HG03460 (cell line): Measurements from ENCODE around the gene ECM2.
"Not testable (repeated sequence)": the region's sequence is repeated elsewhere in the genome, so short reads cannot be mapped to it uniquely, and the experiment has no call there.

Experiments used
- ATAC-seq: cut with Tn5 transposase; IDR thresholded peaks from one replicate; pipeline ENCODE4 v1.9.1; 2021; ENCODE audit not compliant: unreplicated experiment

ECM2 gene

DNA sequence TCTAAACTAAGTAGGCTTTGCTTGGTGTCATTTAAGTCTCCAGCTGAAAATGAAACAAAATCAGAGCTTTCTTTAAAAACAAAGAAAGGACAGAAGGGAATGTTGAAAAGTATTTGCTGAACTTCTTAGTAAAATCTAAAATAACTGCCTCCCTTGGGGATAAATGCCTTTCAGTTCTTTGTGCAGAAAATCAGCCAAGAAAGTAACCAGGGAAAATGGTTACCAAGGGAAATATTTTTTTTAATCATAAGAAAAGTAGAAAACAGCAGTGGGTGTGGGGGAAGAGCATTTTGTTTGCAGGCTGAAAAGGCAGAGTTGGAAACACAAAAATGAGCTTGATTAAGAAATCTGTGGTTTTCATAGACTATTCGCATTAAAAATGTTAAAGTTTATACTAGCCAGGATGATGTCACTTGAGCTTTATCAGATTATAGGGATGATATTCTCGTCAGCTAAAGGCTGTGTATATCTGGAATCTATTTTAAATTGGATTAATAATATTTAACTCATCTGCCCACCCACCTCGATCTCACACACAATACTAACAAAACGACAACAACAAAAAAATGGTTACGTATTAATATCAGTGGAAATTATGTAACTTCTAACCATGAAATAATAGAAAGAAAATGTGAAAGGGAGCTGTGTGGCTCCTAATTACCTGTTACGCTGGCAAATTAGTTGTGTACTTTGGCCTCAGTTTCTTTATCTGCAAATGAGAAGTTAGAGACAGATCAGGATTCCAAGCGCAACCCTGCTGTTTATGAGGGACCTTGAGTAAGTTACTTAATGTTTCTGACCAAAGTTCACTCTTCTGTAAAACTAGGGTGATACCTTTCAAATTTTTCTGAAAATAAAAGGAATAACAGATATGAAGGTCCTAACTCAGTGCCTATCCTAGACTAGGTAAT, at the start of gene ECM2:
Gene ECM2 (minus strand): TSS at position 51 of the 911 bp plus-strand sequence. CDS start 13,124 bp downstream, outside the sequence.
- no peak for ATAC-seq

DNA sequence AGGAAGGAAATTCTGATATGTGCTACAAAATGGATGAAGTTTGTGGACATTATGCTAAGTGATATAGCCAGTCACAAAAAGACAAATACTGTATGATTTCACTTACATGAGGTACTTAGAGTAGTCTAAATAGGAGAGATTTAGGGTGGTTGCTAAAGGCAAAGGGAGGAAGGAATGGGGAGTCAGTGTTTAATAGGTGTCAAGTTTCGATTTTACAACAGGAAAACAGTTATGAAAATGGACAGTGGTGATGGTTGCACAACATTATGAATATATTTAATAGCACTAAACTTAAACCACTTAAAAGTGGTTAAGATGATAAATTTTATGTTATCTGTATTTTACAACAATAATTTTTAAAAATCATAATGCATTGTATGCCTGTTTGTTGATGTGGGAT, 40.4 kb upstream of the ECM2 start:
- ATAC-seq = no peak

GRCh38 chr9:92573612-92574011, 37.8 kb upstream of the ECM2 start:
- not testable (repeated sequence) for ATAC-seq

DNA sequence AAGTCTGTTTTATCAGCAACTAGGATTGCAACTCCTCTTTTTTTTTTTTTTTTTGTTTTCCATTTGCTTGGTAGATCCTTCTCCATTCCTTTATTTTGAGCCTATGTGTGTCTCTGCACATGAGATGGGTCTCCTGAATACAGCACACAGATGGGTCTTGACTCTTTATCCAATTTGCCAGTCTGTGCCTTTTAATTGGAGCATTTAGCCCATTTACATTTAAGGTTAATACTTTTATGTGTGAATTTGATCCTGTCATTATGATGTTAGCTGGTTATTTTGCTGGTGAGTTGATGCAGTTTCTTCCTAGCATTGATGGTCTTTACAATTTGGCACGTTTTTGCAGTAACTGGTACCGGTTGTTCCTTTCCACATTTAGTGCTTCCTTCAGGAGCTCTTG, 36.1 kb upstream of the ECM2 start:
- not testable (repeated sequence) for ATAC-seq

GRCh38 chr9:92564982-92565381, 29.2 kb upstream of the ECM2 start:
- no peak for ATAC-seq

DNA sequence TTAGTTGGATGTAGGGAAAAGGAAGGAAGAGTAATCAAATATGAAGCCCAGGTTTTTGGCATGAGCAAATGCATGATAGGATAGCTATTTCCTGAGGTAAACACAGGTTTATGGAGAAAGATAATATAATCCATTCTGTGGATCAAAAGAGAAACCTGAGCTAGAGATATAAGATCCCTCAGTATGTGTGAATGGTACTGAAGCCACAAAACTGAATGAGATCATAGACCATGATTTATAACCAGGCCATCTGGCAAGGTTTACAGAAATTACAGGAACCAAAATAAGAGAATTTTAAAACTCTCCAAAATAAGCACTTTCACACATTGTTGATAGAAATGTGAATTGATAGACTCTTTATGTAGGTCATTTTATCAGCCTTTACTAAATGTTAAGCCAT, 28.7 kb upstream of the ECM2 start:
- ATAC-seq = no peak

DNA sequence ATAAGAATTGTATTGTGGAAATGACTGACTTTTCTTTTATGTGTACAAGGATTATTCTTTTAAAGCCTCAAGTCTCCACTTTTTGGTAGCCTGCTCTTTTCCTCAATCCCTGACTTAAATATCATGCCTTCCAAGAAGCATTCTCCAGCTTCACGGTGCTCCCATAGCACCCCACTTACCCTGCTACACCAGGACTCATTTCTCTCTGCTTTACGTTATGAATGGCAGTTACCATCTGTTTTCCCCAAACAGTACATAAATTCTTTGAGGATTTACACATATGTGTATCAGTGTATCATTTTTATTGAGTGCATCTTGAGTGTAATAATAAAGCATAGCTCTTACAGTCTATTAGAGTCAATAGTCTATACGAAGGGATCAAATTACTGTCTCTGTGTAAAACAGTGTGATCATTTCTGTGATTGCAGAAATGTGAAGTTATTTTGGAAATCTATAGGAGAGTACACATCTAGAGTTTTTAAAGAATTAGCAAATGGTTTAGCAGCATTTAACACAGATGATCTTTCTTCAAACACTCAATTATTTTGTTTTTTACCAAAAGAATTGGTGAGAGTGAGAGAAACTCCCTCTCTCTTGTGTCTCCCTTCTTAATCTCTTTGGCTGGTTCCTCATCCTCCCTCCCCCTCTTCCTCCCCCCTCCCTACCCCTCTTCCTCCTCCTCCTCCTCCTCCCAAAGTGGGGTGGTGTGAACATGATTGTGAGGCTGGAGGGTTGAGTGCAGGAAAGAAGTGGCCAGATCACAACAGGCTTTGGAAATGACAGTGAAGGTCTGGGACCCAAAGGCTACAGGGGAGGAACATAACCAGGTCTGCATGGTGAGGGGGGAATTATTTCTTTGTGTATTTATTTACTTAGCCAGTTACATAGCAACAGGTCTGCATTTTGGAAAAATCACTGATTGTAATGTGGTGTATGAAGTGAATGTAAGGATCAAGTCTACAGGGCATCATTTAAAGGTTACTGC, 27.6 kb upstream of the ECM2 start:
- no peak for ATAC-seq

DNA sequence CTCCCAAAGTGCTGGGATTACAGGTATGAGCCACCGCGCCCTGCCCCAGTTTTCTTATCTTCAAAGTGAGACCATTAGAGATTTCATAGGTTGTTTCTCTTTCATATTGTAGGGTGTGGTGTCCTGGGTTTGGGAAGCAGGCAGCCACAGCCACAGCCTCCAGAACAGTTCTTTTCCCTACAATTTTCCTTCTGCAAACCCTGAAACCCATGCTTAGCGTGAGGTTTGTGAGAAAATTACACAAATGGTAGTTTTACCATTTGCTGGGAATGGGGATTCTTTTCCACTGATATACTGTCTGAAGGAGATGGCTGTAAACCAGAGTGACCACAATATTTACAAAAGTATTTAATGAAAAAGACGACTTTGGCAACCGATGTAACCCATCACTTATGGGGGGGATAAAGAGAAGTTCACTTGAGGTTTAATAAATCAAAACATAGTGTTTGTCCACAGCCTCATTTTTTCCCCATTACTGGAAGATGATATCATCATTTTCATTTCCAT, 26.7 kb upstream of the ECM2 start:
- no peak for ATAC-seq

DNA sequence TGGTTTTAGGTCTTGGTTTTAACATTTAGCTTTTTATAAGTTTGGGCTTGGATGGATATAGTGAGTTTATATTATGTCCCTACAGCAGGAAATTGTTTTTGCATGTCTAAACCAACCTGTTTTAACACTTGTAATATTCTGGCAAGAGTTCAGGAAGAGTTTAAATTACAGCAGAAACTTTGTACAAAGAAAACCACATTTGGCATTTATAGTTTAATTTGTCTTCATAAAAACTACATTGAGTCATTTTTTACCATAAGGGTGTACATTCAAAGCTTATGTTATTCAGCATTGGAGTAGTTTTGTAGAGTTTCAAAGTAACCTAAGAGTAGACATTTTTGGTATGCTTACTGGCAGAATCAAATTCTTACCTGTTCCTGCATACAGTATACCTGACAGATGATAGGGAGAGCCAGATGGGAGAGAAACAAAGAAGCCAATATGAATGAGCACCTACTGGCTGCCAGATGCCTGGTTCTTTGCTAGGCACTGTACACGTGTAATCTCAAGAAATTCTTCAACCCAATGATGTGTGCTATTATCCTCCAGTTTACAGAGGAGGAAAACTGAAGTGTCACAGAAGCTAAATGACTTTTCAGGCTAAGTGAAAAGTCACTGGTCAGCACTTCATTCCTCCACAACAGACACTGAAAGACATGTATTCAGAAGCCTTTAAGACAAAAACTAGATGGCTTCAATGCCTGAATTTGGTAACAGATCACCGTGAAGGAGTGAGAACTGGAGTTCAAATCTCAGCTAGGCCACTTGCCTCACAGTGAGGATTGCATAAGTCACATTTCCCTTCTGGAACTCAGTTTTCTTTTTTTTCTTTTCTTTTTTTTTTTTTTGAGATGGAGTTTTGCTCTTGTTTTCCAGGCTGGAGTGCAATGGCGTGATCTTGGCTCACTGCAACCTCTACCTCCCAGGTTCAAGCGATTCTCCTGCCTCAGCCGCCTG, 25.9 kb upstream of the ECM2 start:
- ATAC-seq = no peak

DNA sequence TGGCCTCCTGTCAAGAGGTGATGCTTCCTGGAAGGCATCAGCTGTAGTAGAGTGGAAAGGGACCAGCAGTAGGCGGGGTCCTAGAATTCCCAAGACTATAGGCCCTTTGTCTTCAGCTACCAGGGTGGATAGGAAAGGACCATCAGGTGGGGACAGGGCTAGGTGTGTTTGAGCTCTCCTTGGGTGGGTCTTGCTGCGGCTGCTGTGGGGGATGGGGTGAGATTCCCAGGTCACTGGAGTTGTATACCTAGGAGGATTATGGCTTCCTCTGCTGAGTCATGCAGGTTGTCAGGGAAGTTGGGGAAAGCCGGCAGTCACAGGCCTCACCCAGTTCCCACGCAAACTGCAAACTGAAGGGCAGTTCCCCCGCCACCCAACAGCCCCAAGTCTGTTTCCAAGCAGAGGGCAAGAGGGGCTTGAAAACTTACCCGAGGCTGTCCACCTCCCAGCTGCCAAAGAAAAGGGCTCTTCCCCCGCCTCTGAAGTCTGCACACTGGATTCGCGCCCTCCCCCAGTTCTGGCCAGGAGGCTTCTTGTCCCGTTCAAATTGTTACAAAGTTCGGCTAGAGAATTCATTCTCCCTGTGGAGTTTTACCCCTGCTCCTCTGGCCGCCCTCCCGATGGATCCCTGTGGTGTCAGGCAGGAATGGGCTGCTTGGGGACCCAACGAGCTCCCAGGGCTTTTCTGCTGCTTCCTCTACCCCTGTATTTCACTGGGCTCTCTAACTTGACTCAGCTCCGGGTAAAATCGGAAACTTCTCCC, 23.0 kb upstream of the ECM2 start:
- no peak for ATAC-seq

DNA sequence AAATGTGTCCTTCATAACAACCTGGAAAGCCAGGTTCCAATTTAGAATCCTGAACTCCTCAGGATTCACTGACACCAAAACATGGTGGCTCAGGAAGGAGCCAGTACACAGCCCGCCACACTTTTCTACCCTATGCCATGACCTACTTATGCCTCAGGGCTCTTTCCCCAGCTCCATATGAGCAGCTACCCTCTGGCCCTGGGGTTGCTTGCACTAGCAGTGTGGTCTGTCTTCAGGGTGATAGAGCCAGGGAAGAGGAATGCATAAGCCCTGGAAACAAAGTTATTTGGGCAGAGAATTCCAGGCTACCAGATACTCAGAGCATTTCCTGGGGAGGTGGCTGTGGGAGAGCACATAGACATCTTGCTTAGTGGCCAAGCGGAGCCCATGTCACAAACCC, 15.0 kb upstream of the ECM2 start:
- no peak for ATAC-seq

- no peak for ATAC-seq
Measured at GRCh38 chr9:92547356-92547755, 11.6 kb upstream of the ECM2 start.

GRCh38 chr9:92545002-92545510, 9.3 kb upstream of the ECM2 start:
- ATAC-seq = no peak

DNA sequence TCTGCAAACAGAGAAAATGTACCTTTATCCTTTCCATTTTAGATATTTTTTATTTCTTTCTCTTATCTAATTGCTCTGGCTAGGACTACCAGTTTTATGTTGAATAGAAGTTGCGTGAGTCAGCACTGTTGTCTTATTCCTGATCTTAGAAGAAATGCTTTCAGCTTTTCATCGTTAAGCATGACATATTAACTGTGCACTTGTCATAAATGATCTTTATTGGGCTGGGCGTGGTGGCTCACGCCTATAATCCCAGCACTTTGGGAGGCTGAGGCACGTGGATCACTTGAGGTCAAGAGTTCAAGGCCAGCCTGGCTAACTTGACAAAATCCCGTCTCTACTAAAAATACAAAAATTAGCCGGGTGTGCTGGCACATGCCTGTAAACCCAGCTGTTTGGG, 8.2 kb upstream of the ECM2 start:
- ATAC-seq = no peak

DNA sequence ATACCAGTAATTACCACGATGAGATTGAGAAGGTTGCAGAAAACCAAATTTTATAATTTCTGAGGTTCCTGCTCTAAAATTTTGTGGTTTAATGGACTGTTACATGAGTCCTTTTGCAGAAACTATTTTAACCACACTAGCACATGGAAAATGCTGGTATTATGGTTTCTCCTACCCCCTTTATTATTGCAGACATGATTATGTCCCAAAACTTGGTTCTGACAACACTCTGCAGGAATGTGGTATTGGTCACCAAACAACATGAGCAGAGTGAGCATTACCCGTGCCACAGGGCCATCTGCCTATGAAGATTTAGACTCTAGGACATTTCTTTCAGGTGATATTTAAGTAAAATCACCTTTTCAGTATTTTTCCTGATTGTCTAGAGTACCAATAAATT, 2.8 kb upstream of the ECM2 start:
- no peak for ATAC-seq

- no peak for ATAC-seq
Measured at GRCh38 chr9:92534674-92535073, 1.1 kb downstream of the ECM2 start.

- no peak for ATAC-seq
Measured at GRCh38 chr9:92534204-92534603, 1.6 kb downstream of the ECM2 start.

DNA sequence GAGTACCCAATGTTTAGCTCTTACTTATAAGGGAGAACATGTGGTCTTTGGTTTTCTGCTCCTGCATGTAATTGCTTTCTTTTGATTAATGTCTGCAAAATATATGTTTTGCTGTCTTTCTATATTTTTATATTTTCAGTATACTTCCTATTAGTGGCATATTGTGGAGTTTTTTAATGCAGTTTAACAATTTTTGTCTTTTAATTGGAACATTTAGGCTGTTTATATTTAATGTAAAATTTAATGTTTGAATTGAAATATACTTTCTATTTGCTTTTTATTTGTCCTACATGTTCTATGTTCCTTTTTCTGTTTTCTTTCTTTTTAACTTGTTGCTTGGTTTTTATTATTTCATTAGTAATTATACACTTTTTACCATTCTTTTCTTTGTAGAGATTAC, 4.9 kb downstream of the ECM2 start:
- no peak for ATAC-seq

GRCh38 chr9:92529124-92529523, 6.7 kb downstream of the ECM2 start:
- no peak for ATAC-seq

DNA sequence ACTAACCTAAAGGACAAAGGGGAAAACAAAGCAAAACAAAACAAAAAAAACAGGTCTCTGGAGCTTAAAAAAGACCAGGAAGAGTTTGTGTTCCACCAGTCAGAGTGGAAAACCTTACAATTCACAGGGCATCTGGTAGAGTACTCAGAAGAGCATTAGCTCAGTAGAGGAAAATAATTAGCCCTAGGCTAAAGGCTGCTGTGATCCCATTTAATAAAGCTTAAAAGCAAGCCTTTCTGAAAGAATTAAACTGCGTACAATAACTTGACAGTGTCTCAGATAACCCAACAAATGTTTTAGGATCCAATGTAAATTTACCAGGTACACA, 7.3 kb downstream of the ECM2 start:
- no peak for ATAC-seq
